HepG2 (cell line): Measurements from ENCODE around the gene ASH1L. TPM values are rescaled to one million over a fixed set of nuclear protein-coding genes. Genes with fewer than 3 reads are reported as not detected.

ENCODE experiments used
- ELF3 ChIP-seq: IDR thresholded peaks from 2 replicates; pipeline ENCODE4 v1.6.1; 2016; ENCODE audit warnings: missing genetic modification reagents, missing compliant biosample characterization
- HMGXB3 ChIP-seq: sonication (generic); formaldehyde crosslinking; IDR thresholded peaks from 2 replicates; pipeline ENCODE4 v1.4.0; 2020; ENCODE audit warnings: missing genetic modification reagents, borderline replicate concordance
- HNRNPL ChIP-seq: fragments of 200-400 bp; formaldehyde crosslinking; IDR thresholded peaks from 2 replicates; pipeline ENCODE4 v1.6.1; 2017; ENCODE audit warnings: mild to moderate bottlenecking, low read depth, low read length
- KDM5A ChIP-seq: fragments of 200-600 bp; sonication (generic); IDR thresholded peaks from 2 replicates; pipeline ENCODE4 v1.7.0; 2018; ENCODE audit warnings: antibody characterized with exemption, mild to moderate bottlenecking, low read length, borderline replicate concordance
- LCORL ChIP-seq, 2 experiments: fragments of 450-650 bp in 1 of 2; sonication (generic) in 1 of 2; formaldehyde crosslinking in 1 of 2; IDR thresholded peaks; 2 replicates each; pipeline versions ENCODE4 v1.5.0 to v1.6.1; 2017 to 2020; ENCODE audit warnings: antibody characterized with exemption in 1 of 2, missing genetic modification reagents in 1 of 2
- SRF ChIP-seq: IDR thresholded peaks from 2 replicates; pipeline ENCODE4 v1.6.1; 2011; ENCODE audit warnings: mild to moderate bottlenecking, low read depth, low read length, moderate library complexity
- STAG1 ChIP-seq: sonication (generic); formaldehyde crosslinking; IDR thresholded peaks from 2 replicates; pipeline ENCODE4 v1.4.0; 2020; ENCODE audit warnings: missing genetic modification reagents
- THAP11 ChIP-seq: IDR thresholded peaks from 2 replicates; pipeline ENCODE4 v1.6.1; 2016; ENCODE audit warnings: missing biosample characterization, missing genetic modification reagents
- YEATS2 ChIP-seq: sonication (generic); formaldehyde crosslinking; IDR thresholded peaks from 2 replicates; pipeline ENCODE4 v1.4.0; 2020; ENCODE audit warnings: missing genetic modification reagents, borderline replicate concordance
- ZNF775 ChIP-seq: sonication (generic); formaldehyde crosslinking; IDR thresholded peaks from 2 replicates; pipeline ENCODE4 v1.4.0; 2020; ENCODE audit warnings: missing genetic modification reagents, mild to moderate bottlenecking, moderate library complexity, borderline replicate concordance
- polyA plus RNA-seq, 8 experiments: library from polyadenylated mRNA; depleted of rRNA in 3 of 8; stranded (reverse) in 7 of 8; unstranded in 1 of 8; fragments of >200 nt; fragmentation: Illumina TruSeq in 4 of 8; extraction: Trizol in 4 of 8; gene quantifications; 2 replicates each; pipeline versions ENCODE4 v1.2.1 to v1.2.3, GENCODE V29; 2011 to 2016; ENCODE audit warnings: low read depth in 4 of 8, missing spikeins in 1 of 8, mixed read lengths in 1 of 8; ENCODE audit not compliant: insufficient read depth in 1 of 8
- total RNA-seq, 5 experiments: library from RNA; depleted of rRNA; stranded (reverse); fragments of >200 nt; fragmentation: Illumina TruSeq; extraction: Trizol; gene quantifications; 2 replicates each; pipeline ENCODE4 v1.2.3, GENCODE V29; 2016; ENCODE audit warnings: low read depth in 1 of 5
- TF ChIP-seq, protein P1 (sequence below): sonication (generic); formaldehyde crosslinking; IDR thresholded peaks from 2 replicates; pipeline ENCODE4 v1.5.1; 2020; ENCODE audit warnings: missing genetic modification reagents, mild to moderate bottlenecking, borderline replicate concordance
- TF ChIP-seq, protein P2 (sequence below): sonication (generic); formaldehyde crosslinking; IDR thresholded peaks from 2 replicates; pipeline ENCODE4 v1.4.0; 2020; ENCODE audit warnings: missing genetic modification reagents, mild to moderate bottlenecking, borderline replicate concordance

The ASH1L gene
- total and polyA plus RNA-seq, 2 of the 13 experiments (the other 11 are each of a cell fraction or from before 2014, with no cell fraction given), result 10.2 to 15.3 TPM

- TF ChIP-seq HMGXB3 (0 out of 2 replicates have a peak, but pooled peaks have one; percentile 28), THAP11 (CRISPR knock-in tag) (peak; percentile 55; the same call in 1 of the 2 replicates), KDM5A (peak; percentile 37; the same call in 1 of the 2 replicates), ZNF775 (CRISPR knock-in tag) (no peak), SRF (no peak), STAG1 (CRISPR knock-in tag) (peak; percentile 61), LCORL (IDR thresholded peaks at IDR 0.05) (no peak), LCORL (CRISPR knock-in tag; IDR thresholded peaks at IDR 0.05) (no peak), YEATS2 (CRISPR knock-in tag) (no peak), HNRNPL (peak; percentile 50; the same call in 1 of the 2 replicates), ELF3 (CRISPR knock-in tag) (no peak)
- TF ChIP-seq, protein P1, sequence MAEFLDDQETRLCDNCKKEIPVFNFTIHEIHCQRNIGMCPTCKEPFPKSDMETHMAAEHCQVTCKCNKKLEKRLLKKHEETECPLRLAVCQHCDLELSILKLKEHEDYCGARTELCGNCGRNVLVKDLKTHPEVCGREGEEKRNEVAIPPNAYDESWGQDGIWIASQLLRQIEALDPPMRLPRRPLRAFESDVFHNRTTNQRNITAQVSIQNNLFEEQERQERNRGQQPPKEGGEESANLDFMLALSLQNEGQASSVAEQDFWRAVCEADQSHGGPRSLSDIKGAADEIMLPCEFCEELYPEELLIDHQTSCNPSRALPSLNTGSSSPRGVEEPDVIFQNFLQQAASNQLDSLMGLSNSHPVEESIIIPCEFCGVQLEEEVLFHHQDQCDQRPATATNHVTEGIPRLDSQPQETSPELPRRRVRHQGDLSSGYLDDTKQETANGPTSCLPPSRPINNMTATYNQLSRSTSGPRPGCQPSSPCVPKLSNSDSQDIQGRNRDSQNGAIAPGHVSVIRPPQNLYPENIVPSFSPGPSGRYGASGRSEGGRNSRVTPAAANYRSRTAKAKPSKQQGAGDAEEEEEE (CRISPR knock-in tag), result 0 out of 2 replicates have a peak, but pooled peaks have one; percentile 54
- TF ChIP-seq, protein P2, sequence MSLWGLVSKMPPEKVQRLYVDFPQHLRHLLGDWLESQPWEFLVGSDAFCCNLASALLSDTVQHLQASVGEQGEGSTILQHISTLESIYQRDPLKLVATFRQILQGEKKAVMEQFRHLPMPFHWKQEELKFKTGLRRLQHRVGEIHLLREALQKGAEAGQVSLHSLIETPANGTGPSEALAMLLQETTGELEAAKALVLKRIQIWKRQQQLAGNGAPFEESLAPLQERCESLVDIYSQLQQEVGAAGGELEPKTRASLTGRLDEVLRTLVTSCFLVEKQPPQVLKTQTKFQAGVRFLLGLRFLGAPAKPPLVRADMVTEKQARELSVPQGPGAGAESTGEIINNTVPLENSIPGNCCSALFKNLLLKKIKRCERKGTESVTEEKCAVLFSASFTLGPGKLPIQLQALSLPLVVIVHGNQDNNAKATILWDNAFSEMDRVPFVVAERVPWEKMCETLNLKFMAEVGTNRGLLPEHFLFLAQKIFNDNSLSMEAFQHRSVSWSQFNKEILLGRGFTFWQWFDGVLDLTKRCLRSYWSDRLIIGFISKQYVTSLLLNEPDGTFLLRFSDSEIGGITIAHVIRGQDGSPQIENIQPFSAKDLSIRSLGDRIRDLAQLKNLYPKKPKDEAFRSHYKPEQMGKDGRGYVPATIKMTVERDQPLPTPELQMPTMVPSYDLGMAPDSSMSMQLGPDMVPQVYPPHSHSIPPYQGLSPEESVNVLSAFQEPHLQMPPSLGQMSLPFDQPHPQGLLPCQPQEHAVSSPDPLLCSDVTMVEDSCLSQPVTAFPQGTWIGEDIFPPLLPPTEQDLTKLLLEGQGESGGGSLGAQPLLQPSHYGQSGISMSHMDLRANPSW (CRISPR knock-in tag), result no peak
Observed at GRCh38 chr1:155324717-155325602, 237.6 kb downstream of the ASH1L start (continued).
